ENCODE results near the gene NT5DC3. TPM values are rescaled to one million over a fixed set of nuclear protein-coding genes. Genes with fewer than 3 reads are reported as not detected.

The NT5DC3 gene
- total and polyA plus RNA-seq, 2 experiments from 2014 or later, result 2.8 to 6.3 TPM

DNA sequence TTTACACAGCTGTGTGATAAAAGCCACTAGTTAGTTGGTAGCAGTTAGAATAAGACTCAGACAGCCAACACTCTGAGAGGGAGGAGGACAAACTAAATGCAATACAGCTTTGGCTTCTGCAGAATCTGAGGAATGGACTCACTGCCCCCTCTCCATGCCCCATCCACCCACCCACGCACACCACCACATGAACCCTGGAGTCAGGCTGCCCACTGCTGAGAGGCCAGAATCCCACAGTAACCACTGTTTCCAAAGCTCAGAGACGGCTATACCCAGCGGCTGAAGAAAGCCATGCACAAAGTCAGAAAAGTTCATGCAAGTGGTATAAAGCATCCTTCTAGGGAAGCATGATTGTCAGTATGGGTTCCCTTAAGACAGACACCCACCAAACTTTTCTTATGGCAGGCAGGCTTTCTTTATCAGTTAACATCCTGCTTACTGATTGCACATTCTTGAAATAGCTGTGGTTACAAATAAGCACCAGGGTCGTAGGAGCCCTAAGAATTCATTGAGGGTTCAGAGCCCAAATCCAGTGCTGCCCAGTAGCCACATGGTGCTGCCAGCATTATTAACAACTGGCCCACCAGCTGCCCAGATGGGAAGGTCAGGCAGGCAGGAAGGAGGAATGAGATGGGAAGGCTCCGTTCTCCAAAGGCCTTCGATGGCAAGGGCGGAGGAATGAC lies 61.5 kb downstream of the NT5DC3 start:
- H3K9me3 ChIP-seq (ENCODE audit: low read depth), result no peaks in the 10 kb centered on the region
- no peaks in the 10 kb centered on the region for H3K4me1 ChIP-seq (ENCODE audit: insufficient read depth)
- no peak overlapping the region for H3K4me2 ChIP-seq
- WGBS (ENCODE audit: low lambda C conversion rate, missing lambda C conversion rate), result 77% methylated on average over 7 of the region's 7 CpGs
- H3K4me3 ChIP-seq, result no peak overlapping the region
- no peaks in the 10 kb centered on the region for H3K36me3 ChIP-seq (replicated peaks; ENCODE audit: insufficient read depth, low read depth)
- no peak overlapping the region for H3K27ac ChIP-seq
- H3K9me2 ChIP-seq (replicated peaks; ENCODE audit: insufficient read depth), result no peaks in the 10 kb centered on the region
- TF ChIP-seq EZH2phosphoT487 (IDR thresholded peaks at IDR 0.05; ENCODE audit: low read depth, severe bottlenecking, unreplicated experiment) (no peak), EZH2 (IDR thresholded peaks at IDR 0.05; ENCODE audit: borderline replicate concordance) (no peak)
- TF ChIP-seq, protein P1, sequence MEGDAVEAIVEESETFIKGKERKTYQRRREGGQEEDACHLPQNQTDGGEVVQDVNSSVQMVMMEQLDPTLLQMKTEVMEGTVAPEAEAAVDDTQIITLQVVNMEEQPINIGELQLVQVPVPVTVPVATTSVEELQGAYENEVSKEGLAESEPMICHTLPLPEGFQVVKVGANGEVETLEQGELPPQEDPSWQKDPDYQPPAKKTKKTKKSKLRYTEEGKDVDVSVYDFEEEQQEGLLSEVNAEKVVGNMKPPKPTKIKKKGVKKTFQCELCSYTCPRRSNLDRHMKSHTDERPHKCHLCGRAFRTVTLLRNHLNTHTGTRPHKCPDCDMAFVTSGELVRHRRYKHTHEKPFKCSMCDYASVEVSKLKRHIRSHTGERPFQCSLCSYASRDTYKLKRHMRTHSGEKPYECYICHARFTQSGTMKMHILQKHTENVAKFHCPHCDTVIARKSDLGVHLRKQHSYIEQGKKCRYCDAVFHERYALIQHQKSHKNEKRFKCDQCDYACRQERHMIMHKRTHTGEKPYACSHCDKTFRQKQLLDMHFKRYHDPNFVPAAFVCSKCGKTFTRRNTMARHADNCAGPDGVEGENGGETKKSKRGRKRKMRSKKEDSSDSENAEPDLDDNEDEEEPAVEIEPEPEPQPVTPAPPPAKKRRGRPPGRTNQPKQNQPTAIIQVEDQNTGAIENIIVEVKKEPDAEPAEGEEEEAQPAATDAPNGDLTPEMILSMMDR (IDR thresholded peaks at IDR 0.05; ENCODE audit: poor library complexity), result no peak
- H3K79me2 ChIP-seq, result no peaks in the 10 kb centered on the region
- H3K27me3 ChIP-seq, result no peaks in the 10 kb centered on the region
- no peak for DNase-seq (ENCODE audit: low spot score)
- H4K20me1 ChIP-seq (ENCODE audit: insufficient read depth, poor library complexity, severe bottlenecking), result no peaks in the 10 kb centered on the region
- no peak overlapping the region for H2AFZ ChIP-seq

- Histone ChIP-seq H3K27me3 (no peaks in the 10 kb centered on the region), H3K79me2 (no peaks in the 10 kb centered on the region)
Observed at GRCh38 chr12:103778781-103779180, 62.3 kb downstream of the NT5DC3 start.

DNA sequence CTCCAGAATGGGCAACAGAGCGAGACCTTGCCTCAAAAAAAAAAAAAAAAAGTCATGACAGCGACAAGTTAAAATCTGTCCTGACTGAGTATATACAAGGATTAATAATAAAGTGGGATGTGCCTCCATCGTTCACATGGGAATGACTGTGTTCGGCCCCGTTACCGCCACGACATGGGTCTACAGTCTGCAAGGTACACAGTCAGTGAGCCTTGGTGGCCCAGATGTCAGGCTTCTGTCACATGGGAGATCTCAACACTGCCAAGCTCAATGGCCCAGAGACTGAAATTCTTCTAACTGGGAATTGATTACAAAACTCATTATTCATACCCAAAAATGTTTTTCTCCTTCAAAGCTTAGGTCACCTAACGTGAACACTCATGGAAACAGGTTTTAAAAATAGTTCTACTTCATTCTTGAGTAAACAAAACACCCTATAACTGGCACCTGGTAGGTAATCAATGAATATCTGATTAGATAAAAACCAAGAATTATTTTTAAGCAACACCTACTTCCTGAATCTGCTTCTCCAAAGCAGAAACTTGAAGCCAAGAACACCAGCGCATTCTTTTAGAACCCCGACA lies 66.0 kb downstream of the NT5DC3 start:
- no peak overlapping the region for H3K4me3 ChIP-seq
- no peaks in the 10 kb centered on the region for H4K20me1 ChIP-seq (ENCODE audit: insufficient read depth, poor library complexity, severe bottlenecking)
- H2AFZ ChIP-seq, result no peak overlapping the region
- H3K9me2 ChIP-seq (replicated peaks; ENCODE audit: insufficient read depth), result no peaks in the 10 kb centered on the region
- H3K4me2 ChIP-seq, result no peak overlapping the region
- H3K27me3 ChIP-seq, result no peaks in the 10 kb centered on the region
- no peak for DNase-seq (ENCODE audit: low spot score)
- no peaks in the 10 kb centered on the region for H3K4me1 ChIP-seq (ENCODE audit: insufficient read depth)
- WGBS (ENCODE audit: low lambda C conversion rate, missing lambda C conversion rate), result 94% methylated on average over 10 of the region's 10 CpGs
- H3K9me3 ChIP-seq (ENCODE audit: low read depth), result no peaks in the 10 kb centered on the region
- no peaks in the 10 kb centered on the region for H3K79me2 ChIP-seq
- H3K36me3 ChIP-seq (replicated peaks; ENCODE audit: insufficient read depth, low read depth), result no peaks in the 10 kb centered on the region
- no peak for TF ChIP-seq EZH2 (IDR thresholded peaks at IDR 0.05; ENCODE audit: borderline replicate concordance)
- no peak for TF ChIP-seq EZH2phosphoT487 (IDR thresholded peaks at IDR 0.05; ENCODE audit: low read depth, severe bottlenecking, unreplicated experiment)
- TF ChIP-seq, protein P1 (IDR thresholded peaks at IDR 0.05; ENCODE audit: poor library complexity), result no peak
- no peak overlapping the region for H3K27ac ChIP-seq

More at GRCh38 chr12:103778781-103779180, 62.3 kb downstream of the NT5DC3 start:
- 54% methylated on average over 6 of the region's 6 CpGs for WGBS (ENCODE audit: low lambda C conversion rate, missing lambda C conversion rate)
- no peak overlapping the region for H3K4me3 ChIP-seq
- no peak overlapping the region for H3K4me2 ChIP-seq
- no peaks in the 10 kb centered on the region for H3K36me3 ChIP-seq (replicated peaks; ENCODE audit: insufficient read depth, low read depth)
- no peak overlapping the region for H3K27ac ChIP-seq
- H3K9me2 ChIP-seq (replicated peaks; ENCODE audit: insufficient read depth), result no peaks in the 10 kb centered on the region
- H3K9me3 ChIP-seq (ENCODE audit: low read depth), result no peaks in the 10 kb centered on the region
- TF ChIP-seq EZH2 (IDR thresholded peaks at IDR 0.05; ENCODE audit: borderline replicate concordance) (no peak), EZH2phosphoT487 (IDR thresholded peaks at IDR 0.05; ENCODE audit: low read depth, severe bottlenecking, unreplicated experiment) (no peak)
- TF ChIP-seq, protein P1 (IDR thresholded peaks at IDR 0.05; ENCODE audit: poor library complexity), result no peak
- DNase-seq (ENCODE audit: low spot score), result no peak
- no peaks in the 10 kb centered on the region for H3K4me1 ChIP-seq (ENCODE audit: insufficient read depth)
- no peak overlapping the region for H2AFZ ChIP-seq
- H4K20me1 ChIP-seq (ENCODE audit: insufficient read depth, poor library complexity, severe bottlenecking), result no peaks in the 10 kb centered on the region

Data from hepatocyte (in vitro differentiated cells).